H7 (cell line): Measurements from ENCODE around the gene SAMD1. TPM values are rescaled to one million over a fixed set of nuclear protein-coding genes. Genes with fewer than 3 reads are reported as not detected.

Experiments
- DNase-seq: peaks from one replicate; pipeline ENCODE4 v3.0.0; 2012
- H3K27me3 ChIP-seq: 2 replicates; pipeline ENCODE4 v1.6.0; 2011; ENCODE audit warnings: mild to moderate bottlenecking, low read length; ENCODE audit not compliant: control insufficient read depth, insufficient read depth
- H3K36me3 ChIP-seq: replicated peaks from 2 replicates; pipeline ENCODE4 v1.5.1; 2011; ENCODE audit warnings: low read length; ENCODE audit not compliant: control insufficient read depth, insufficient read depth
- H3K4me3 ChIP-seq: 2 replicates; pipeline ENCODE4 v1.5.1; 2011; ENCODE audit warnings: low read depth, mild to moderate bottlenecking, control low read depth, low read length, moderate library complexity; ENCODE audit not compliant: insufficient read depth
- total RNA-seq: library from RNA; depleted of rRNA; stranded (reverse); fragments of >200 nt; shearing (Covaris generic); gene quantifications from 2 replicates; pipeline ENCODE4 v1.2.3, GENCODE V29; 2014; rRNA removed

The SAMD1 gene
- 107 and 128 TPM in 2 replicates for total RNA-seq

DNA sequence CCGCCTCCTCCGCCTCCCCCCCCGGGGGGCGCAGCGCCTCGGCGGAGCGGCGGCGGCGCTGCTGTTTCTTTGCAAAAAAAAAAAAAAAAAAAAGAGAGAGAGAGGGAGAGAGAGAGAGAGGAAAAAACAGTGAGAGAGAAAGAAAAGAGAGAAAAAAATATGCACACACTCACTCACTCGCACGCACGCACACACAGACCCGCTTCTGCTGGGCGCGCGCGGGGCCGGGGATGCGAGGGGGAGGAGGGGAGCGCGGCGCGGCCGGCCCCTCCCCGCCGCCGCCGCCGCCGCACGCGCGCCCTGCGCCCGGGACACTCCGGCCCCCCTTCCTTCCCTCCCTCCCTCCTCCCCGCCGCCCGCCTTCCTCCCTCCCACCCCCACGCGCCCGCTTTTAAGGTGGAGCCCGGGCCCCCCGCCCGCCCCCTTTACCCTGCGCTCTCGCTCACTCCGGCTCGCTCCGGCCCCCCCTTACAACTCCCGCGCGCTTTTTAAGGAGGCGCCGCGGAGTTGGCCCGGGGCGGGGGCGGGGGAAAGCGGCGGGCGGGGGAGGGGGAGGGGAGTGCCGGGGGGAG lies at the start of gene SAMD1:
TSS of gene SAMD1 (minus strand) at position 243 of the 572 bp plus-strand sequence.
- Histone ChIP-seq H3K36me3 (peaks cover 2% of the 10 kb centered on the region), H3K27me3 (peaks cover 12% of the 10 kb centered on the region), H3K4me3 (peak within 1 kb of the TSS; percentile 66)
- peak; percentile 97 for DNase-seq

DNA sequence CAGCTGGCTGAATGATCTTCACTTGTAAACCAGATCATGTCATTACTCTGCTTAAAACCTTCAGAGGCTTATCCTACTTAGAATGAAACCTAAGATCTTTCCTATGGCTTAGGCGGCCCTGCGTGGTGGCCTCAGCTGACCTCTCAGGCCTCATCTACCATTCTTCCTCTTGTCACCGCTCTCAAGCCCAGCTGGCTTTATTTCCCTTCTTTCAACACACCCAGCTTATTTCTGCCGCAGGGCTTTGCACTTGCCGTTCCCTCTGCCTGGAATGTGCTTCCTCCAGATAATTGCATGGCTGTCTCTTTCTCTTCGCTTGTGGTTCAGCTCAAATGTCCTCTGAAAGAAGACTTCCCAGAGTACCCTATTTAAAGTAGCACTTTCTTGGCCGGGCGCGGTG lies 49.4 kb upstream of the SAMD1 start:
- no peak for DNase-seq
- Histone ChIP-seq H3K4me3 (no peak overlapping the region), H3K36me3 (no peaks in the 10 kb centered on the region), H3K27me3 (no peaks in the 10 kb centered on the region)

DNA sequence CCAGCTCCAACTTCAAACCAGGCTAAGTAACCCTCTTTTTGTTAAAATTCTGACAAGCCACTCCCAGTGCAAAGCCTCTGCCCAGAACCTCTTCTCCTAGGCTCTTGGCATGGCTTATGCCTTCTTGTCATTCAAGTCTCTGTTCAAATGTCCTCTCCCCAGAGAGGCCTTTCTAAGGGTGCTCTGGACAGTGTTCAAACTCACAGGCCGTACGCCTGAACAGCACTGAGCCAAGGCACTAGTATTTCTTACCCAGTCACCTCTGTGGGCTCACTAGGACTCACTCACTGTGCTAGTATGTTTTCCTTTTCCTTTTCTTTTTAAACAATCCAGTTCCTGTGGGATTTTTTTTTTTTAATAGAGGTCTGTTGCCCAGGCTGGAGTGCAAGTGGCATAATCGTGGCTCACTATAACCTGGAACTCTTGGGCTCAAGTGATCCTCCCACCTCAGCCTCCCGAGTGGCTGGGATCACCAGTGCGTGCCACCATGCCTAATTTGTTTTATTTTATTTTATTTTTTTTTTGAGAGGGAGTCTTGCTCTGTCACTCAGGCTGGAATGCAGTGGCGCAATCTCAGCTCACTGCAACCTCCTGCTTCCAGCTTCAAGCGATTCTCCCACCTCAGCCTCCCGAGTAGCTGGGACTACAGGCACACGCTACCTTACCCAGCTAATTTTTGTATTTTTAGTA lies 48.2 kb upstream of the SAMD1 start:
- no peak for DNase-seq
- H3K27me3 ChIP-seq: no peaks in the 10 kb centered on the region
- no peaks in the 10 kb centered on the region for H3K36me3 ChIP-seq
- no peak overlapping the region for H3K4me3 ChIP-seq

DNA sequence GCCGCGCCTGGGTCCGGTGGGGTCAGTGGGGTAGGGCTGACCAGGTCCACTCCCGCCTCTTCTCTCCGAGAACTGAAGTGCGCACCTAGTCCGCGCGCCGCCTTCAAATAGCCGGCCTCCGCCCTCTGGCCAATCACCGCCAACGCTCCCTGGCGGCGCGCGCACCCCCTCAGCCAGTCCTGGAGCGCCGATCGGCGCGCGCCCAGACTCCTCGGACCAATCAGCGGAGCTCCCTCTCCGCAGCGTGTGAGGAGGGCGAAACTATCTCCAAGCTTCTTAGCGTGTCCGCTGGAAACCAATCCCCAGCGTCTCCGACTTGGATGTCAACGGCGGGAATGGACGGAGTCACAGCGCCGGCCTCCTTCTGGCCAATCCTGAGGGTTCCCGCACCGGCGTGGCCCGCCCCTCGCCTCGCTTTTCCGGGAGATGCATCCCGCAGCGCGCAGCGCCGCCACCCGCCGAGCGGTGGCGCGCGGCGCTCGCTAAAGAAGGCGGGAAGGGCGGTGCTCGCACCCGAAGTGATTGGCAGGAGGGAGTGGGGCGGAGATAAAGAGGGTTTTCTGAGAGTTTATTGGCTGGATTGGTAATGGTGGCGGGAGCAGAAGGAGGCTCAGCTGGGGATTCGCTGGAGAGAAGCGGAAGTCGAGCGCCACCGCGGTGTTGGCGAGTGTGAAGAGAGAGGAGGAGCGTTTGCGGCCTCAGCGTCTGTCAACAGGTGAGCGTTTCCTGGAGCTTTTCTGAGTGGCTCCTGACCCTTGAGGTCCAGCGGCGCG lies 46.1 kb upstream of the SAMD1 start, which contains the start of gene ASF1B:
TSS of gene ASF1B (minus strand) at position 81 of the 773 bp plus-strand sequence. CDS start 133 bp downstream, outside the sequence.
- Histone ChIP-seq H3K27me3 (no peaks in the 10 kb centered on the region), H3K36me3 (no peaks in the 10 kb centered on the region), H3K4me3 (peak within 1 kb of the TSS; percentile 91)
- peak; percentile 99 for DNase-seq

DNA sequence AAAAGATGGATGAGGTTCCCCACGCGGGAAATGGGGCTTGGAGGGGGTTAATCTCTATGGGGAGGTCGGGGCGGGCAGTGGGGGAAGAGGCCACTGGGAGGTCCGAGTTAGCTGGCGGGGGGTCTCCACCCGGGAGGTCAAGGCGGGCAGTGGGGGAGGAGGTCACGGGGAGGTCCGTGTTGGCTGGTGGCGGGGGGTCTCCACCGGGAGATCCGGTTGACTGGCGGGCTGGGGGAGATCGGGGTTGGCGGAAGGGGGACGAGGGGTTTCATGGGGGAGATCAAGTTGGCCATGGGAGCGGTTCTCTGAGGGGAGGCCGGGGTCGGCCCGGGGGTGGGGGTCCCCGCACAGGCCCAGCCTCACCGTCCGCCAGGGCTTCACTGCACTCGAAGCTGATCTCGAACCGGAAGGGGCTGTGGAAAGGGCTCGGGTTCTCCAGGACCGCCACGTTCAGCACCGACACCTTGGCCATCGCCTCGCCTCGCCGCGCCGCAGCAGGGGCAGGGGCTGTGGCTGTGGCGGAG lies 45.5 kb upstream of the SAMD1 start:
- peak; percentile 84 for DNase-seq
- Histone ChIP-seq H3K36me3 (no peaks in the 10 kb centered on the region), H3K4me3 (peak overlapping the region; percentile 91), H3K27me3 (no peaks in the 10 kb centered on the region)

DNA sequence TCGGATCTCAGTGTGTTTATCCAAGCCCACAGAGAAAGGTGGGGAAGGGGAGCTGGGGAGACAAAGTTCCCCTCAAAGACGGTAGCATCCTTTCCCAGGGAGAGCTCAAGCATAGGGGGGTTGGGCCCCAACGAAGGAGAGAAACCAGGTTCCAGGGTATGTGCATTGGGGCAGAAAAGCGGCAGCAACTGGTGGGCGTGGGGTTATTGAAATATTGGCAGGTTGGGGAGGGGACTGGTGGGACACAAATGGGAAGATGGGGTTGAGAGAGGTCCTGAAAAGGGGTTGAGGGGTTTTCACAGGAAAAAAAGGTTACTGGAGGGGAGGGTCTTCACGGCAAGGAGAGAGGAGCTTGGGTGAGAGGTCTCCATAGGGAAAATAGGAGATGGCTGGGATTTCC lies 44.8 kb upstream of the SAMD1 start:
- DNase-seq: peak; percentile 38
- Histone ChIP-seq H3K4me3 (peak overlapping the region; percentile 91), H3K36me3 (no peaks in the 10 kb centered on the region), H3K27me3 (no peaks in the 10 kb centered on the region)

DNA sequence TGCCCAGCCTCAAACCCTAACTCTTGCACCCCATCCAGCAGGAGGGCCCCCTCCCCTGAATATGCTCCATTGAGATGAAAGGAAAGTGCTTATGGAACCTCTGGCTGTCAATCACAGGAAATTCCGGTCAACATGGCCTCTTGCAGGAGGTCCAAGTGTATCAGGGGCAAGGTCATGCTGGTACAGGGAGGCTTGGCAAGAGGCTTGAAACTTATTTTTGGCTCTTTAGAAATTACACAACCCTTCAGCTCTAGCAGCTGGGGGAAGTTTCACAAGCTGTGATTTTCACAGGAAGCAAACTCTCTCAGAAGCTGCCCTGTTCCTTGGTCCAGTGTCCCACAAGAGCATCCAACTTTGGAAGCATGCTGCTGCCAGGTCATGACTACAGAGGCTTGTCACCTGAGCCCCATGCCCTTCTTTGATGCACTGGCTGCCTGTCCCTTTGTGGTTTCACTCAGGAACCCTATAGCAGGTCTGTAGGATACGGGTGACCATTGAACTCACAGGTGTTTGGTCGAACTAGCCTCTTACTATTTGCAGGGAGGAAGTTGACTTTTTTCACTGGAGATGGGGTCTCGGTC lies 37.5 kb upstream of the SAMD1 start:
- no peaks in the 10 kb centered on the region for H3K27me3 ChIP-seq
- H3K36me3 ChIP-seq: peaks cover 9% of the 10 kb centered on the region
- no peak overlapping the region for H3K4me3 ChIP-seq
- no peak for DNase-seq

DNA sequence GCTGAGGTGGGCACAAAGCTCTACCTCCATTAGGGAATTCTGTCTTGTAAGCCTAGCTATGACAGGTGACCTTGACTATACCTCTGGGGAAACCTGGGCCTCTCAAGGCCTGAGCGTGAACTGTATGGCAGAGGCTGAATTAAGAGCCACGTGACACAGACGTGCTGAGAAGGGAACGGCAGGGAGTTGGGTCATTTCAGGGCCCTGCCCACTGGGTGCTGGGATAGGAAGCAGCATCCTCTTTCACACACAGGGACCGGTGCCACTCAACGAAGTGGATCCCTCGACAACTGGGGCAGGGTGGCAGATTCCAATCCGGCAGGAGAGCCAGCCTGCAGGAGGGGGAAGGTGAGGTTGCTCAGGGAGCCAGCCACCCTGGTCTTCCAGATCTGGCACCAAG lies 36.6 kb upstream of the SAMD1 start:
- Histone ChIP-seq H3K27me3 (no peaks in the 10 kb centered on the region), H3K36me3 (peaks cover 9% of the 10 kb centered on the region), H3K4me3 (no peak overlapping the region)
- DNase-seq: no peak

DNA sequence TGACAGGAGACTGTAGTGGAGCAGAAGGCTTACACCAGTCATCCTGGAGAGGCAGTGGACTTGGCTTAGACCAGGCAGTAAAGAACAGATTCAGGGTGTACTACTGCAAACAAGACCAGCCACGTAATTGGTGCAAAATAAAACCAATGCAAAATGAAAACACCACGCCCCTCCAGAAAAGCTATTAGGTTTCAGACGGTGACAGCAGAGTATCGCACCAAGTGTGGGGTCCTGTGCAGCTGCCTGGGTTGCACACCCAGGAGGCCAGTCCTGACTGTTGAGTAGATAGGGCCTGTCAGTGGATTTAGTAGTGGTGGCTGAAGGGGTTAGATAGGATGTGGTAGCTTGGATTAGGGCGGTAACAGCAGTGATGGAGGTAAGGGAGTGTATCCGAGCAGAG lies 32.4 kb upstream of the SAMD1 start:
- H3K36me3 ChIP-seq: peaks cover 12% of the 10 kb centered on the region
- H3K4me3 ChIP-seq: no peak overlapping the region
- no peaks in the 10 kb centered on the region for H3K27me3 ChIP-seq
- DNase-seq: no peak

DNA sequence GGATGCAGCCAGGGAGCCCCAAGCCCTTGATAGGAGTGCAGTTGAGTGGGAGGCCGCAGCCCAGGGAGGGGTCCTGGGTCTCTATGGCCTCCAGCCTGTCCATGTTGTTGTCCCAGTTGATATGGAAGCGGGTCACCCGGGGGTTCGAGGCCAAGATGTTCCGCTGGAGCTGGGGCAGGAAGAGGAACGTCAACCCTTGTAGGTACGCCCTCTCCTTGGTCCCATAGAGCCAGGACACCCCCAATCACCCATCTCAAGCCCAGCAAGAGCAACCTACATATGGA lies 29.9 kb upstream of the SAMD1 start:
- no peak for DNase-seq
- Histone ChIP-seq H3K36me3 (peaks cover 9% of the 10 kb centered on the region), H3K4me3 (no peak overlapping the region), H3K27me3 (no peaks in the 10 kb centered on the region)

DNA sequence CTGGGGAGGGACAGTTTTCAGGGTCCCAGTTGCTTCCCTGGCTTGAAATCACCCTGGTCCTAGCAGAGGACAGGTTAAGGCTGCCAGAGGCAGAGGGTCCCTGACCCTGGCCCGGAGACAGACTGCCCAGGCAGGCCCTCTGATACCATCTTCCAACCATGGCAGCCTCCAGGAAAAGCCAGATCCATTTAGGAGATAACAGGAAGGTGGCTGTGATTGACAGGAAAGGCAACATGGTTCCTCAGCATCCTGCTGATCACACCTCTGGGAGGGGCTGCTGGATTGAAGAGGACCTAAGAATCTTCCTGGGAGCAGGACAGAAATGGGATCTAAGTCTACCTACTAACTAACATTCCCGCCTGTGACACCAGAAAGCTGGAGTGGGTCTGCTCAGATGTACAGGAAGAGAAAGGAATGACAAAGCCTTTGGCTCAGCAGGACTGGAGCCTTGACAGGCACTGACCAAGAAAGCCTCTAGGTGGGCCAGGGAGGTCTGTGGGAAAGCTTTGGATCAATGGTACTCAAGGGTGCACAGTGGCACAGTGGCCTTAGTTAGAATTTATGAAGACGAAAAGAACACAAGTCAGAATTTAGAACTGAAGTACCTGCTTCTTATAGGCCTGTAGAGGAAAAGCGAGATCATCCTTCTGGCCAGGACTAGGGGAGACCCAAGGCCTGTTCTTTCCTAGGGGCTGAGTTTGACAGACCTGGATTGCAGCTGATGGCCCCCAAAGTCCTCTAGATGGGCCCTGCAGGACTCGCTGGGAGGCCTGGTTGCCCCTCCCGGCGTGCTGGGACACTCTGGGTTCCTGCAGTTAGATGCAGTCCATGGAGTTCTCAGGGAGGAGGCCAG lies 29.3 kb upstream of the SAMD1 start:
- Histone ChIP-seq H3K27me3 (no peaks in the 10 kb centered on the region), H3K36me3 (peaks cover 9% of the 10 kb centered on the region), H3K4me3 (no peak overlapping the region)
- DNase-seq: no peak

DNA sequence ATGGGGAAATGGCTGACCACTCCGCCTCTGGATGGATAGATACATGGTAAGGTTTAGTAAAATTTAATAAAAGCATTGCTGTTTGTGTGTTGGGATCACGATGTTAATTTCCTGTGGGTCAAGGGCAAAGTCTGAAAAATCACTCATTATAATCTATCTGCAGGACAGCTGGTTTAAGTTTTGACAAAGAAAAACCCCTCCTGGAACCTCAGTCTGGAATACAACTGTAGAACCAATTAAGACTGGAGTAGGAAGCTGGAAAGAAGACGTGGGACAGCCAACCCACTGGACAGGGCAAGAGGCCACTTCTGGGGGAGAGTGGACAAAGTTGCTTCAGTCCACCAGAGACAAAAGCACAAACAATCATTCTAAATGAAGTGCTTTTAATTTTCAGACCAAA lies 28.6 kb upstream of the SAMD1 start:
- Histone ChIP-seq H3K36me3 (peaks cover 4% of the 10 kb centered on the region), H3K27me3 (no peaks in the 10 kb centered on the region), H3K4me3 (no peak overlapping the region)
- DNase-seq: no peak

DNA sequence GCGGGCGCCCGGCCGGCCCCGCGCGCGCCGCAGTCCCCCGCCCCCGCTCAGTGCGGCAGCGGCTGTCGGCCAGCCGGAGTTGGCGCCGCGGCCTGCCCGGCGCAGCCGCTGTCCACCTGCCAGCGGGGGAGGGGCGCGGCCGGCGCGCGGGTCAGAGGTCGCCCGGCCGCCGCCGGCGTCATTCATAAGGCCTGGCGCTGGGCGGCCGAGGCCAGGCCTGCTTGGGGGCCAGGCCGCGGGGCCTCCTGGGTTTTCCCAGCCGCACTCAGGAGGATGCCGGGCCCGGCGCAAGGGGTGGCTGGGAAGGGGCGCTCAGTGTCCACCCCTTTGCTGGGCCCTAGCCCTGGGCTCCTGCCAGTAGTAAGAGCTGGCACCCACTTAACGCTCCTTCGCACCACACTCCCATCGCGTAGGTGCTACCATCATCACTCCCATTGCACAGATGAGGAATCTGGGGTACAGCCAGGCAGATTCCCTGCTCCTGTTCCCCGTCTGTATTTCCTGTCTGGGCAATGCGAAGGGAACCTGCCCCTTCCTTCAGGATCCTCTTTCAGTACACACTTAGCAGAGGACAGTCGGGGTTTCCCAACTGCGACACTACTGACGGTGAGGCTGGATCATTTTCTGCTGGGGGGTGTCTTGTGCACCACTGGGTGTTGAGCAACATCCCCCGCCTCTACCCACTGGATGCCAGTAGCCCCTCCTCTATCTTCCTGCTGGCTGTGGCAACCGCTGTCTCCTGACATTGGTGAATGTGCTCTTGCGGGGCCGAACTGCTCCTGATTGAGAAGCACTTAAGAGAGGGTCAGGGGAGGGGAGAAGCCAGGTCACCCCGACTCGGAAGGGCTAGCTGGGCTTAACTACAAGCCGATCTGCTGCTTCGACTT lies 27.9 kb upstream of the SAMD1 start:
- peak overlapping the region; percentile 42 for H3K4me3 ChIP-seq
- no peak for DNase-seq
- H3K36me3 ChIP-seq: peaks cover 4% of the 10 kb centered on the region
- no peaks in the 10 kb centered on the region for H3K27me3 ChIP-seq
